Erythroblast (primary cell): ENCODE data around the gene SOX15.

Experiments
- GATA1 ChIP-seq: IDR thresholded peaks from 2 replicates; pipeline ENCODE4 v1.6.1; 2011; ENCODE audit warnings: low read depth, mild to moderate bottlenecking, control low read depth, low read length, moderate library complexity
- POLR2A ChIP-seq: IDR thresholded peaks from 2 replicates; pipeline ENCODE4 v1.6.1; 2011; ENCODE audit warnings: mild to moderate bottlenecking, low read length

DNA sequence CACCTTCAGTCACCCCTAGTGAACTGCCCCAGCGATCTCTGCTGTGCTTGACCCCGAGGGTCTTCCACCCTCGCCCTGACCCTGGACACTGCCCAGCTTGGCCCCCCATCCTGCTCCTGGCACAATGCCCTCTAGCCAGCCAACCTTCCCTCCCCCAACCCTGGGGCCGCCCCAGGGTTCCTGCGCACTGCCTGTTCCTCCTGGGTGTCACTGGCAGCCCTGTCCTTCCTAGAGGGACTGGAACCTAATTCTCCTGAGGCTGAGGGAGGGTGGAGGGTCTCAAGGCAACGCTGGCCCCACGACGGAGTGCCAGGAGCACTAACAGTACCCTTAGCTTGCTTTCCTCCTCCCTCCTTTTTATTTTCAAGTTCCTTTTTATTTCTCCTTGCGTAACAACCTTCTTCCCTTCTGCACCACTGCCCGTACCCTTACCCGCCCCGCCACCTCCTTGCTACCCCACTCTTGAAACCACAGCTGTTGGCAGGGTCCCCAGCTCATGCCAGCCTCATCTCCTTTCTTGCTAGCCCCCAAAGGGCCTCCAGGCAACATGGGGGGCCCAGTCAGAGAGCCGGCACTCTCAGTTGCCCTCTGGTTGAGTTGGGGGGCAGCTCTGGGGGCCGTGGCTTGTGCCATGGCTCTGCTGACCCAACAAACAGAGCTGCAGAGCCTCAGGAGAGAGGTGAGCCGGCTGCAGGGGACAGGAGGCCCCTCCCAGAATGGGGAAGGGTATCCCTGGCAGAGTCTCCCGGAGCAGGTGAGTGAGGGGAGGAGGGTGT is 31.2 kb downstream of the SOX15 start, which contains the start of gene TNFSF13:
- TF ChIP-seq POLR2A, result no peak
- TF ChIP-seq GATA1, result no peak
